Esophagus squamous epithelium (tissue), 4 donors: Measurements from ENCODE around the gene THBS2.

Source experiments
- POLR2A ChIP-seq, 4 donors: fragments of 450-650 bp; IDR thresholded peaks; one replicate each; pipeline ENCODE4 v1.6.1; 2017; ENCODE audit warnings: antibody characterized with exemption in 4 of 4, mild to moderate bottlenecking in 4 of 4, moderate library complexity in 3 of 4
- TF ChIP-seq, protein P1 (sequence below), 6 experiments: fragments of 450-650 bp in 4 of 6; fragments of 200-600 bp in 2 of 6; sonication (generic) in 2 of 6; IDR thresholded peaks; one replicate each; pipeline ENCODE4 v1.5.1; 2016 to 2019; ENCODE audit warnings: antibody characterized with exemption in 6 of 6, mild to moderate bottlenecking in 4 of 6, moderate library complexity in 4 of 6

DNA sequence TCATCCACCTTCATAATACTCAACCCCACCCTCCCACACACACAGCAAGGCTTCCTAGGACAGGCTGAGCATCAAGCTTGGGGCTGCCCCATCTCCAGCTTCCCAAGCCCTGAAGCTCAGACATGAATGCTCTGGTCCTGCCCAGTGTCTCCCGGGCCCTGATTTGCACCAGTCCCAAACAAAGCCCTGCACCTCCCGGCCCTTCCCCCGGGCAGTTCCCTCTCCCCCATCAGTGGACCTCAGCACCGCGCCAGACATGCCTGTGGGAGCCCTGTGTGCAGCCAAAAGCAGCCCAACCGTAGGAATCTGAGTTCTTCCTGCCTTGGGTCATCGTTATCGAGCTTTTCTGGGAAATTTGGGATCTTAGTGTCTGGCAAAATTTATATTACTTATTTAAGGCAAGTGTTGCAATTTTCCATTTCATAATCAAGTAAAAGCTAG lies 63.5 kb downstream of the THBS2 start:
- TF ChIP-seq, protein P1, sequence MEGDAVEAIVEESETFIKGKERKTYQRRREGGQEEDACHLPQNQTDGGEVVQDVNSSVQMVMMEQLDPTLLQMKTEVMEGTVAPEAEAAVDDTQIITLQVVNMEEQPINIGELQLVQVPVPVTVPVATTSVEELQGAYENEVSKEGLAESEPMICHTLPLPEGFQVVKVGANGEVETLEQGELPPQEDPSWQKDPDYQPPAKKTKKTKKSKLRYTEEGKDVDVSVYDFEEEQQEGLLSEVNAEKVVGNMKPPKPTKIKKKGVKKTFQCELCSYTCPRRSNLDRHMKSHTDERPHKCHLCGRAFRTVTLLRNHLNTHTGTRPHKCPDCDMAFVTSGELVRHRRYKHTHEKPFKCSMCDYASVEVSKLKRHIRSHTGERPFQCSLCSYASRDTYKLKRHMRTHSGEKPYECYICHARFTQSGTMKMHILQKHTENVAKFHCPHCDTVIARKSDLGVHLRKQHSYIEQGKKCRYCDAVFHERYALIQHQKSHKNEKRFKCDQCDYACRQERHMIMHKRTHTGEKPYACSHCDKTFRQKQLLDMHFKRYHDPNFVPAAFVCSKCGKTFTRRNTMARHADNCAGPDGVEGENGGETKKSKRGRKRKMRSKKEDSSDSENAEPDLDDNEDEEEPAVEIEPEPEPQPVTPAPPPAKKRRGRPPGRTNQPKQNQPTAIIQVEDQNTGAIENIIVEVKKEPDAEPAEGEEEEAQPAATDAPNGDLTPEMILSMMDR (IDR thresholded peaks at IDR 0.05) = no peak
- no peak for TF ChIP-seq POLR2A (IDR thresholded peaks at IDR 0.05)
